HG03439 (cell line): Measurements from ENCODE around the gene KCNK6.

ENCODE experiments used
- ATAC-seq: cut with Tn5 transposase; IDR thresholded peaks from one replicate; pipeline ENCODE4 v1.9.1; 2021; ENCODE audit warnings: mild to moderate bottlenecking, moderate library complexity; ENCODE audit not compliant: unreplicated experiment

The KCNK6 gene

GRCh38 chr19:38294090-38294489 is 25.6 kb upstream of the KCNK6 start:
- no peak for ATAC-seq

DNA sequence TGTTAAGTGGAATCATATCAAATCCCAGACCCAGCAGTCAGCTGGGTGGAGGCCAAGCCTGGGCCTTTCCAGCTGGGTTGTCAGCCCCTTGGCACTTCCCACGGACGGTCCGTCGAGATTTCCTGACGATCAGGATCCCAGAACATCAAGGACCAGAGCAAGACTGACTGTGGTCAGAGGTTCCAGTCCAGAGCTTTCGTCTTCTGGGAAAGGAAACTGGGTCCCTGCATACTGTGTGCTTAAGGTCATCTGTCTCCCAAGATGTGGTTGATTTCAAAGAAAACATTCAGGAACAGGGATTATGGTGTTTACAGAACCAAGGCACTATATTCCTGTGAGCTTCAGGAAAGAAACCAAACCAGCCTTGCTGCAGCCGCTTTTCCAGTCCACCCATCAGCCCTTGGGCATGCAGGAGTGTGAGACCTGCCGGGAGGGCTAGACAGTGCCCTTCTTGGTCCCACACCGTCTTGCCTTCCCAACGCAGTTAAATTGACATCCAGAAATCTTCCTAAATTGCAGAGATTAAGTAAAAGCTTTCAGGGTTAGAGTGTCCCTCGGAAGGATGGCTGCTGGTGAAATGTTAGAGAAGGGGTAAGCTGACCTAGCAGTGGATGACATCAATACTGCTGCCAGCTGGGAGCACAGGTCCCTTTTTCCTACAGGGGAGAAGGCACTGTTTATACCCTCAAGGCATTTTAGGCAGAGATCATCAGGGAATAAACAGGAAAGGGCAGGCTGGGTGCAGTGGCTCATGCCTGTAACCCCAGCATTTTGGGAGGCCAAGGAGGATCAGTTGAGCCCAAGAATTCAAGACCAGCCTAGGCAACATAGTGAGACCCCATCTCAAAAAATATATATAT is 20.6 kb upstream of the KCNK6 start:
- ATAC-seq, result no peak

DNA sequence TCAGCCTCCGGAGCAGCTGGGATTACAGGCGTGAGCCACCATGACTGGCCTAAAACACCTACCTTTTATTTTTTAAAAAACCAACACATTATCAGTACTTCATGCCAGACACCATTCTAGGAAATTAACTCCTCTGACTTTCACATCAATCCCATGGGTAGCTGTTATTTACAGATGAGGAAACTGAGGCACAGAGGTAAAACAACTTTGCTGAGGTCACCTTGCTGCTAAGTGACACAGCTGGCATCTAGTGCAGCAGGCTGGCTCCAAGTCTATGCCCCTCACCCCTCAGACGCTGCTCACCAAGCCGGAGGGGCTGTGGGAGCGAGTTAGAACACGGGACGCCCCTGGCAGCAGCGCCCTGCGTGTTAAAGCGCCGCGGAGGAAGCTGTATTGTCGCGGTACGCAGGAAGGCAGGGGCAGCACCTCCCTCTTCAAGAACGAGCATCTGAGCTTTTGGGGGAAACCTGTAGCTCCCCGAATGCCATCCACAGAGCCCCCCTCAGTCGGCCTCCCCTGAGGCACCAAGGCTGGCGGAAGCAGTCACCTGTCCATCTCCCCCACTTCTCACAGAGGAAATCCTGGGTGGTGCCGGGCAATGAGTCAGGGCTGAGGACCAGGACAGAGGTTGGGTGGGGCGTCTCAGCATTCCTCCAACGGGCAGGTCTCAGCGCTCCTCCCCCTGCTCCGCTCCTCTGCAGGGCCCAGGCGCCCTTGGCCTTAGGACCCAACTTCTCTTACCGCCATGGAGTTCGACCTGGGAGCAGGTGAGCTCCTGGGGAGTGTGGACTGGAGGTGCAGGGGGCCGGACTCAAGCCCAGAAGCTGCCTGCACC is 15.9 kb upstream of the KCNK6 start, which contains the start of gene C19orf33:
TSS of gene C19orf33 (plus strand) at position 735 of the 835 bp plus-strand sequence. CDS start at position 746, 11 bp downstream.
- no peak for ATAC-seq

- no peak for ATAC-seq
Observed at GRCh38 chr19:38304352-38304865, 15.2 kb upstream of the KCNK6 start.

GRCh38 chr19:38304866-38305429 is 14.7 kb upstream of the KCNK6 start:
- no peak for ATAC-seq

DNA sequence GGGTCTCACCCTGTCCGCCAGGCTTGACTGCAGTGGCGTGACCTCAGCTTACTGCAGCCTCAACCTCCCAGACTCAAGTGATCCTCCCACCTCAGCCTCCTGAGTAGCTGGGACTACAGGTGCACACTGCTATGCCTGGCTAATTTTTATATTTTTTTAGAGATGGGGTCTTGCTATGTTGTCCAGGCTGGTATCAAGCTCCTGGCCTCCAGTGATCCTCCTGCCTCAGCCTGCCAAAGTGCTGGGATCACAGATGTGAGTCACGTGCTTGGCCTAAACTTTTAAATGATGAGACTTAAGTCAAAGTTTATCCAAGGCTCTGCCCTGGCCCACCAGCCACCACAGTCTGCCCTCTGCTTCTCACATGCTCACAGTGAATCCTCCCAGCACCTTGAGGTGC is 13.4 kb upstream of the KCNK6 start:
- no peak for ATAC-seq

DNA sequence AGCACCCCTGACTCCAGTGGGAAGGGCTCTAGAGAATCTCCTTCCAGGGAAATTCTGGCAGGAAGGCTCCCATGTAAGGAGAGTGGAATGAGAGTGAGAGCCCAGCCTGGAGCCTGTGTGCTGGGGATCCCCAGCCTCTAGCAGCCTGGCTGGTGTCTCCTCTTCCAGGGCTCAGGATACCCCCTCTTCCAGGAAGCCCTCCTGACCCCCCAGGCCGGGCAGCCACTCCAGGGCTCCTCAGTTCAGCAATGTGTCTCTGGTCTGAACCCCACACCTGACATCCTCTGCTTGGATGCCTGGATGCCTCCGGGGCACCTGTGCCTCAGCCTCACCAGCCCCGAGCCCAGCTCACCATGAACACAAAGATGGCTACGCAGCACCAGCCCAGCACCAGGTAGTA is 12.6 kb upstream of the KCNK6 start:
- ATAC-seq, result no peak

- no peak for ATAC-seq
Observed at GRCh38 chr19:38307597-38307996, 12.0 kb upstream of the KCNK6 start.

GRCh38 chr19:38308006-38308766 is 11.5 kb upstream of the KCNK6 start:
- ATAC-seq, result no peak

DNA sequence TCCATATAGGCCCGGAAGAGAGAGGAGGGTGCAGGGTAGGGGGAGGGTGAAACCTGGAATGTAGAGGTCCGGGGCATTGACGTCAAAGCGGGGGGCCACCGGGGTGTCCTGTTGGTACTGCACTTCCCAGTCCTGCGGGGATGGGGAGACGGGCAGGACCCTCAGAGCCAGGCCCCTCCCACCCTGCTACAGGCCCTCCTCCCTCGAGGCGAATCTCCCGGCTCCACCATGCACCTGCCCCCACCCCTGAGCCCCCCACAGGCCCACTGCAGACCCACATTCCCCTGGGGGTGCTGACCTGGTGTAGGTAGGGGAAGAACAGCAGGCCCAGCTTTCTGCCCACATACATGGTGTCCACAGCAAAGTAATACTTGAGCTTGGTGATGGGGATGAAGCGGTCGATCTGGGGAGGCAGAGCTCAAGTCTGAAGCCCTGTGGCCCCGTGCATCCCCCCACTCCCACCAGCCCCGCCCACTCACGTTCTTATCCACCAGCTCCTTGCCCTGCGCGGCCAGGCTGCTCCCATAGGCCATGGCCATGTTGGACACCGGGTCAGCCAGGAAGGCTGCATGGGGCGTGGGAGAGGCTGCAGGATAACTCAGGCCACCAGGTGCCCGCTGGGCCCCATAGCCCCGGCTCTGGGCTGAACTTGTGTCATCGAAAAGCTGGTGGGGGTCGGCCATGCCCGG is 10.6 kb upstream of the KCNK6 start:
- ATAC-seq, result no peak

GRCh38 chr19:38309615-38310278 is 9.9 kb upstream of the KCNK6 start:
- ATAC-seq, result no peak

DNA sequence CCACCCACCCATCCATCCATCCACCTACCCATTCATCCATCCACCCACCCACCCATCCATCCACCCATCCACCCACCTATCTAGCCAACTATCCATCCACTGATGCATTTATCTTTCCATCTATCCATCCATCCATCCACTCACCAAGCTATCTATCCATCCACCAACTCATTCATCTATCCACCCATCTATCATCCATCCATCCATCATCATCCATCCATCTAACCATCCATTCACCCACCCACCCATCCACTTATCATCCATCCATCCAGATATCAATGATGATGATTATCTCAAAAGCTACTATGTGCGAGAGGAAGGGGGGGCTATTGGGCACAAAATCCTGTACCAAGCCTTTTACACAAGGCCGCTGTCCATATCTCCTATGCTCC is 9.4 kb upstream of the KCNK6 start:
- no peak for ATAC-seq

DNA sequence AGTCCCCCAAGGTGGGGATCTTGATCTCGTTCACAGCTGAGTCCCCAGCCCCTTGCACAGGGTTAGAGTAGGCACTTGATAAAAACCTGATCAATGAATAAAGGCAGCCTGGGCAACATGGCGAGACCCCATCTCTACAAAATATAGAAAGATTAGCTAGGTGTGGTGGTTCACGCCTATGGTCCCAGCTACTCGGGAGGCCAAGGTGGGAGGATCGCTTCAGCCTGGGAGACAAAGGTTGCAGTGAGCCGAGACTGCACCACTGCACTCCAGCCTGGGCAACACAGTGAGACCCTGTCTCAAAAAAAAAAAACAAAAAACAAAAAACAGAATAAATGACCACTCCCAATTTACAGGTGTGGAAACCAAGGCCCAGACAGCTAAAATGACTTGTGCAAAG is 8.7 kb upstream of the KCNK6 start:
- ATAC-seq, result no peak

- peak; percentile 86 for ATAC-seq
Observed at GRCh38 chr19:38315657-38316476, 3.8 kb upstream of the KCNK6 start, which contains the start of gene YIF1B. Gene YIF1B, minus strand, starts transcription at chr19:38315947. Its CDS starts 30 bp downstream, at chr19:38315917.

DNA sequence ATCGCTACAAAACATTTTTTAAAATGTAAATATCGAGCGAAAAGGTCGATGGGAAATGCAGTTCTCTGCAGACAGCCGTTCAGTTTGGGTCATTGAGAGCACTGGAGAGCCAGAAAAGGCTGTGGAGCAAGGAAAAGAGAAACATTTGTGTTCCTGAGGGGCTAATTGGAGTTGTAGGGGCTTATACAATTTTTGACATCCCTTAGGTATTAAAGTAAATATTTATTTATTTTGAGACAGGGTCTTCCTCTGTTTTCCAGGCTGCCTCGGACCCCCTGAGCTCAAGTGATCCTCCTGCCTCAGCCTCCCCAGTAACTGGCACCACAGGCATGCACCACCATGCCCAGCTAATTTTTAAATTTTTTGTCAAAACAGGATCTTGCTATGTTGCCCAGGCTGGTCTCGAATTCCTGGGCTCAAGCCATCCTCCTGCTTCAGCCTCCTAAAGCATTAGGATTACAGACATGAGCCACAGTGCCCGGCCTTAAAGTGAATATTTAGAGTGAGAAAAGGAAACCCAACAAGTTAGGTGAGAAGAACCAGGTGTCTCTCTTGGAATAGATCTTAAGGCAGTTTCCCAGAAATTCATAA is 3.1 kb upstream of the KCNK6 start:
- no peak for ATAC-seq

DNA sequence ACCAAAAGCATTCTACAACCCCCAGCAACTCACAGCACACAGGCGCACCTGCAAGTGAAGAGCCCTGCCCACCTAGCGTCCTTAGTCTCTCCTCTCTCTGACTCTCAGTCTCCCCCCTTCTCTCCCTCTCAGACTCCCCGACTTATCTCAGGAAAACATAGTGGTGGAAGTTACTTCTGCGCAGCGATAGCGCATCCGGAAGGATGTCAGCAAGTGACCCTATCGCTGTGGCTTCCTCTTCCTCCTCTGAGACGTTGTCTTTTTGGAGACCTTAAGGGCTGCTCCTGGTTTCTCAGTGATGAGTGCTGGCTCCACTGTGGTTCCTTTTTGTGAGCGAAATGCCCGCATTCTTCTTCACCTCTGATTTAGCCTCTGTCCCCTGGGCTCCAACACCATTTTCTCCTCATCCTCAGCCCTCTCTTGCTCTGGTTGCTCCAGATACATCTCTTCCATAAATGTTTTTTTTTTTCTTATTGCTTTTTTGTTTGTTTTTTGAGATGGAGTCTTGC is 2.5 kb upstream of the KCNK6 start:
- ATAC-seq, result no peak

DNA sequence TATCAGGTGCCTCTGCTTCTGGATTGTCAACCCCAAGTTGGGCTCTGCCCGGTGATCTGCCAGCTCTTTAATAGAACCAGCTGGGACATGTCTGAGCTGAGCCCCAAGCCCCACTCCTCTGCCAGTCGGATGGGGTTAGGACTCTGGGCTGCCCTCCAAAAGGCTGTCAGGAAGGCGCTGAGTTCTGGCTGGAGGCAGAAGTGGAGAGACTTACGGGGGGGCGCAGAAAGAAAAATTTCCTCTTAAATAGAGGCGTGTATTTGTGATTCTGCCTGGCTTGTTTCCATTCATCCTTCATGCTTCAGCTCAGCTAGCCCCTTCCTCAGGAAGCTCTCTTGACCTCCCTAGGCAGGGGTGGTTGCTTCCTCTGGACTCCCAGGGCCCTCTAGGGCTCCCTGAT is 985 bp upstream of the KCNK6 start:
- no peak for ATAC-seq

DNA sequence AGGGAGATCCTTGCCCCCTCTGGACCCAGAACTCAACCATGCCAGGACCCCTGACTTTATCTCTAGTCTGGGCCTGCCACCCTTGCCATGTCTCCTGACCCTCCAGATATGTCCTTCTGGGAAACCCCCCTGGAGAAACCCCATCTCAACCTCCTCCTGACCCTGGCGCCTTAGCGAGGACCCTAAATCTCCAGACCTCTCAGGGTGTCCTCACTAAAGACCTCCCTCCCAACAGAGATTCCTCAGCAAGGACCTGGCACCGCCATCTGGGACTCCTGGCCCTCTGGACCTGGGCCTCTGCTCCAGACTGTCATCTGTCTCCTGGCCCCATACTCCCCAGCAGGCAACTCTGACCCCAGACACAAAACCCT is 1.3 kb downstream of the KCNK6 start:
- ATAC-seq, result no peak
